GM12891 (cell line): ENCODE results near the gene CD200.

Experiments
- POLR2A ChIP-seq: IDR thresholded peaks from 2 replicates; pipeline ENCODE4 v1.6.1; 2011; ENCODE audit warnings: low read depth, low read length, control low read depth
- POLR2AphosphoS5 ChIP-seq: IDR thresholded peaks from 2 replicates; pipeline ENCODE4 v1.6.1; 2011; ENCODE audit warnings: low read depth, low read length, control low read depth

GRCh38 chr3:112339609-112340008 lies 6.7 kb downstream of the CD200 start:
- TF ChIP-seq POLR2A (no peak), POLR2AphosphoS5 (no peak)
